Omental fat pad (tissue), 4 donors: ENCODE results near the gene SH2D4B. TPM values are rescaled to one million over a fixed set of nuclear protein-coding genes. Genes with fewer than 3 reads are reported as not detected.

ENCODE experiments used
- ATAC-seq: fragments of 150-250 bp; one replicate; pipeline ENCODE4 v1.9.1; 2016; ENCODE audit warnings: mild to moderate bottlenecking, moderate library complexity; ENCODE audit not compliant: low FRiP score
- DNase-seq: peaks from one replicate; pipeline ENCODE4 v3.0.0-alpha.2; 2019; ENCODE audit warnings: low spot score
- total RNA-seq, 4 donors: library from RNA; depleted of rRNA; stranded (reverse); fragments of >200 nt; gene quantifications; one replicate each; pipeline ENCODE4 v1.1.0, GENCODE V29; 2016
- TF ChIP-seq, protein P1 (sequence below), 3 donors: fragments of 450-650 bp; IDR thresholded peaks; one replicate each; pipeline ENCODE4 v1.5.1; 2016 to 2017; ENCODE audit warnings: antibody characterized with exemption in 3 of 3, mild to moderate bottlenecking in 3 of 3, moderate library complexity in 2 of 3

Gene SH2D4B
- under 1 TPM in 1 of 4 donors, not detected in 3; 0.13 TPM for total RNA-seq

DNA sequence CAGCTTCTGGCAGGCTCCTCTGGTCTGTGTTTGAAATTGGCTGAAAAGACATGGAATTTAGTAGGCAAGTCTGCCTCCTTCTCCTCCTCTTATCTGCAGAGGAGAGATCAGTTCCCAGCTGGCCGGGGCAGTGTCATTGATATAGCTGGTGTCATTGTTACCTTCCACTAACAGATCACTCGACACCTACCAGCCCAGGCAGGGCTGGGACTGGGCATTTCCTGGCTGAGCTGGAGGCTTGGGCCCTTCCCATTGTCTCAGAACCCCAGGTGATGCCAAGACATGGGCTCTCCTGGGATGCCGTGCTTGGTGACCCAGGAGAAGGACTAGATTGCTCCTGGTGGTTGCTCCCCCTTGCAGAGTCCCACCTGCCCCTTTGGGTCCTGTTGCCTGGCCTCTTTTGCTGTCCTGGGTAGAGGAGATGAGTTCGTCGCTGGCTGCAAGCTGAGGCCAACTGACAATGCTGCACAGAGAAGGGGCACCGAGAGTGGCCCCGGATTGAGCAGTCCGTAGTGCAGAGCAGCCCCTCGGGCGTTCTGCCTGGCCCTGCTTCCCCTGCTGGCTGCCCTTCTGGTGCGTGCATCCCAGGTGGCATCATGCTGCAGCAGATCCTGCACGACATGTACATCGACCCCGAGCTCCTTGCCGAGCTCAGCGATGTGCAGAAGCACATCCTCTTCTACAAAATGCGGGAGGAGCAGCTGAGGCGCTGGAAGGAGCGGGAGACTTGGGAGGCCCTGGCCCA, at the start of gene SH2D4B:
SH2D4B (plus strand) TSS at position 167 of the 745 bp plus-strand sequence; CDS start at position 597, 430 bp downstream.
- DNase-seq = no peak
- TF ChIP-seq, protein P1, sequence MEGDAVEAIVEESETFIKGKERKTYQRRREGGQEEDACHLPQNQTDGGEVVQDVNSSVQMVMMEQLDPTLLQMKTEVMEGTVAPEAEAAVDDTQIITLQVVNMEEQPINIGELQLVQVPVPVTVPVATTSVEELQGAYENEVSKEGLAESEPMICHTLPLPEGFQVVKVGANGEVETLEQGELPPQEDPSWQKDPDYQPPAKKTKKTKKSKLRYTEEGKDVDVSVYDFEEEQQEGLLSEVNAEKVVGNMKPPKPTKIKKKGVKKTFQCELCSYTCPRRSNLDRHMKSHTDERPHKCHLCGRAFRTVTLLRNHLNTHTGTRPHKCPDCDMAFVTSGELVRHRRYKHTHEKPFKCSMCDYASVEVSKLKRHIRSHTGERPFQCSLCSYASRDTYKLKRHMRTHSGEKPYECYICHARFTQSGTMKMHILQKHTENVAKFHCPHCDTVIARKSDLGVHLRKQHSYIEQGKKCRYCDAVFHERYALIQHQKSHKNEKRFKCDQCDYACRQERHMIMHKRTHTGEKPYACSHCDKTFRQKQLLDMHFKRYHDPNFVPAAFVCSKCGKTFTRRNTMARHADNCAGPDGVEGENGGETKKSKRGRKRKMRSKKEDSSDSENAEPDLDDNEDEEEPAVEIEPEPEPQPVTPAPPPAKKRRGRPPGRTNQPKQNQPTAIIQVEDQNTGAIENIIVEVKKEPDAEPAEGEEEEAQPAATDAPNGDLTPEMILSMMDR (IDR thresholded peaks at IDR 0.05) = no peak
- no peak for ATAC-seq

DNA sequence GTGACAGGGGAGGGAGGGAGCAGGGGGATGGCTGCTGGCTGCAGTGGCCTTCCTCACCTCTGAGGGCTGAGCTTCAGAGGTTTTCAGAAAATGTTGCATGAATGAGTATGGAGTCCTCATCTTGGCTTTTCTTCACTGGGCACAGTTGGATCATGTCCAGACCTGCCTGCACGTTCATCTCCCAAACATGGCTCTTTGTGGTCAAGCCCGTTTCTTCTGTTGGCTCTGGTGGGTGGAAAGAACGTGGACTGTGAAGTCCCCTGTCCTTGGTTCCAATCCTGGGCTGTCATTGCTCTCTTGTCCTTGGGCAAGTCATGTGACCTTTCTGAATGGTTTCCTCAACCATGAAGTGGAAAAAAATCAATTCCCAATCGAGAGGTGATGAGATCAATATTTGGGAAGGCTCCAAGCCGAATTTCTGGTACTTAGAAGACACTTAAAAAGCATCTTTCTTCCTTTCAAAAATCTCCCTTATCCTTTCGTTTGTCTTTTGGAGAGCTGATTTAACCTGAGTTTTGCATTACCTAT, 49.1 kb upstream of the SH2D4B start:
- ATAC-seq (no peak), DNase-seq (no peak)
- TF ChIP-seq, protein P1 (IDR thresholded peaks at IDR 0.05) = no peak

- ATAC-seq (no peak), DNase-seq (no peak)
- TF ChIP-seq, protein P1 (IDR thresholded peaks at IDR 0.05) = no peak
These were observed 48.2 kb upstream of the SH2D4B start for GRCh38 chr10:80489371-80490112.

- TF ChIP-seq, protein P1 (IDR thresholded peaks at IDR 0.05) = no peak
- ATAC-seq = peak; percentile 49
- no peak for DNase-seq
These were observed 46.2 kb upstream of the SH2D4B start for GRCh38 chr10:80491251-80492102.

GRCh38 chr10:80492848-80493521, 44.7 kb upstream of the SH2D4B start:
- TF ChIP-seq, protein P1 (IDR thresholded peaks at IDR 0.05) = no peak
- ATAC-seq (no peak), DNase-seq (no peak)

GRCh38 chr10:80493522-80494051, 44.1 kb upstream of the SH2D4B start:
- ATAC-seq (no peak), DNase-seq (no peak)
- TF ChIP-seq, protein P1 (IDR thresholded peaks at IDR 0.05) = no peak
